NCI-H2107 treated with DMSO at 0.1 percent for 48 hours (cell line): ENCODE data around the gene VANGL1.

Experiments used
- DNase-seq: peaks from one replicate; lab custom pipeline; 2025; ENCODE audit not compliant: unreplicated experiment; lab: John Stamatoyannopoulos, UW

Gene VANGL1

GRCh38 chr1:115643666-115644065, 1.9 kb downstream of the VANGL1 start:
- no peak for DNase-seq

GRCh38 chr1:115644109-115644508, 2.3 kb downstream of the VANGL1 start:
- no peak for DNase-seq

DNA sequence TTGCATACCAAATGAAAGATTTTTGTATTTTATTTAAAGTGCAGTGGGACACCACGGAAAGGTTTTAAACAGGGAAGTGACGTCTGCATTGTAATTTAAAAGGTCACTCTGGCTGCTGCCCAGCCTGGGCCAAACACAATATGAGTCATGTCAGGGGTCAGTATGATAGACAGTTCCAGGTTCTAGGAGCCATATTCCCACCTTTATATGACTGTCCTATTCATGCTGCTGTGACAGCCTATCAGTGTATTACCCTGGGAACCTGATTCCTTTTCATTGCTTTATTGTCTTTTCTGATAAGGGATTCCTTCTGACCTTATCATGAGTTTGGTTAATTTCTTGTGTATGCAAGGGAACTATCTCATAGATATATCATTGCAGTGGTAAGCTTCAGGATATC, 5.3 kb downstream of the VANGL1 start:
- no peak for DNase-seq

GRCh38 chr1:115647507-115647906, 5.7 kb downstream of the VANGL1 start:
- no peak for DNase-seq

- no peak for DNase-seq
Measured at GRCh38 chr1:115647919-115648650, 6.3 kb downstream of the VANGL1 start.

- DNase-seq: no peak
Measured at GRCh38 chr1:115648717-115649691, 7.2 kb downstream of the VANGL1 start.

- DNase-seq: no peak
Measured at GRCh38 chr1:115649964-115650363, 8.2 kb downstream of the VANGL1 start.

- no peak for DNase-seq
Measured at GRCh38 chr1:115650961-115651360, 9.2 kb downstream of the VANGL1 start.

DNA sequence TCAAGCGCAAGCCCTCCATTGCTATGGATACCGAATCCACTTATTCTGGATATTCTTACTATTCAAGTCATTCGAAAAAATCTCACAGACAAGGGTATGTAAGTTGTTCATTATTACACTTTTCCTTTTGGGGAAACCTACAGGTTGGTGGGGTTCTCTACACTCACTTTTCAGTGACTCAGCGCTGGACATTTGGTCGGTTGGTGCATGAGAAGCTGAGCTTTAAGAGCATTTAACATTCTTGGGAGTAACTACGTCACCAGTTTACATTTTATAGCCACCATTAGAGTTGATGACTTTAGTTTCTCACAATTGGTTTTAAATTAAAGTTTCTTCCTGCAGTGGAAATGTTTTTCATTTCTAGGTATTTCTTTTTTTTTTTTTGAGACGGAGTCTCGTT, 9.6 kb downstream of the VANGL1 start:
- DNase-seq: no peak

- no peak for DNase-seq
Measured at GRCh38 chr1:115652236-115652788, 10.5 kb downstream of the VANGL1 start.

- DNase-seq: no peak
Measured at GRCh38 chr1:115654125-115654524, 12.4 kb downstream of the VANGL1 start.

DNA sequence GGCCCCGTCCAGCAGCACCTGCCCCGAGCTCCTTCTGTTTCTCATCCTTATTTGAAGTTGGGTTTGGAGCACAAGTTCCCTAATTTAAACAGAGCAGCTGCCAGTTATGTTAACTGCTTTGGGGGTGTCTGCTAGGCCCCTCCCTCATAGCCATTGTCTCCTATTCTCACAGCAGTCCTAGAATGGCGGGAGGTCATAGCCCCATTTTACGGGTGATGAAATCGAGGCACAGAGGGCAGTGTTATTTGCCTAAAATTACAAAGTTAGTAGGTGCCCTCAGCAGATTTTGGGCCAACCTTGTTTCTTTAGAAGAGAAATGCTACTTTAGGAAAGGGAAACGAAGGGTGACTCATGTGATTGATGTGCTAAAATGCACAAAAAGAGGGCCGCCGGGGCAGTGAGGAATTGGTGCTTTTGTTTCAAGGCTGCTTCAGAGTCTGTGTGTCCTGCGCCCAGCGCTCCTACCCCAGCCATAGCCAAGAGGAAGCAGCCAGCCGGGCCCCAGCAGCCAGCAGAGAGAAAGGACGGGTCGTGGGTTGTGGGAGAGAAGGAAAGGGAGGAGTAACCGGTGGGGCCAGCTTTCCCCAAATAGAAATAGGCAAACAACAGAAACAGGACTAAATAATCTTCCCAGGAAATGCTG, 13.0 kb downstream of the VANGL1 start:
- no peak for DNase-seq

- DNase-seq: no peak
Measured at GRCh38 chr1:115655306-115655663, 13.5 kb downstream of the VANGL1 start.

DNA sequence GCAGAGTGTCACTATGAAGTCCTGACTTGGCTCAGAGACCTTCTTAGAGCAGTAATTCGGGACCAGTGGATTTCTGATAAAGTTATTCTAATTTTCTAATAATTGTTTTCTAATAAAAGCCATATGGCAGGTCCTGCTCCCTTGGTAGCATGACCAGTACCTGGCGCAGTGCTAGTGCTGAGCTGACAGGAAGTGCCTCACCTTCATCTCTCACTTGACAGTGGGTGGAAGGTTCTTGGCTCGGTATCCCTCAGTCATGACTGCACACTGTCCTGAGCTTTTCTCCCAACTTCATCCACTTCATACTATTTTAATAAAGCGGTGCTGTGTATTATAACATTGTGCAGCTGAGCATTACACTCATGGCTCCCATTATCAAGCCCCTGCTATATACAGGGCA, 14.1 kb downstream of the VANGL1 start:
- DNase-seq: no peak

GRCh38 chr1:115656461-115657077, 14.8 kb downstream of the VANGL1 start:
- DNase-seq: no peak

DNA sequence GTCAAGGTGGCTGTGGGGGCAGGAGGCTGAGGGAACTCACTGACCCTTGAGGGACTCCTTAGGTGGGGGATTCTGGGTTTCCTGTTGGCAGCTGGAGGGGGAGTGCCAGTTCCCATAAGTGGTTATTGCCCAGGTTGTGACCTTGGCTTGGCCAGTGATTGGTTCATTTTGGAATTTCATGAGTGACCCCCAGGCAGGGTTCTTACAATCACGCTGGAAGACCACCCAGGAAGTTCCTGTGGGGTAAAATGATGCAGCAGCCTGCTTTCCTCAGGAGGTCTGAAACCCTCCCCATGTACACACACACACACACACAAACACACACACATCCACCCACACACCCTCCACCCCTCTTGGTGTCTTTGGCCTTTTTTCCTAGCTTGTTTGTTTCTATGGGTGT, 16.9 kb downstream of the VANGL1 start:
- no peak for DNase-seq

- no peak for DNase-seq
Measured at GRCh38 chr1:115660151-115660550, 18.4 kb downstream of the VANGL1 start.

- no peak for DNase-seq
Measured at GRCh38 chr1:115661157-115661556, 19.4 kb downstream of the VANGL1 start.

- peak; percentile 39 for DNase-seq
Measured at GRCh38 chr1:115665319-115666096, 23.7 kb downstream of the VANGL1 start.

- no peak for DNase-seq
Measured at GRCh38 chr1:115666206-115666605, 24.4 kb downstream of the VANGL1 start.
